ENCODE data around the gene MCF2L.

Gene MCF2L

DNA sequence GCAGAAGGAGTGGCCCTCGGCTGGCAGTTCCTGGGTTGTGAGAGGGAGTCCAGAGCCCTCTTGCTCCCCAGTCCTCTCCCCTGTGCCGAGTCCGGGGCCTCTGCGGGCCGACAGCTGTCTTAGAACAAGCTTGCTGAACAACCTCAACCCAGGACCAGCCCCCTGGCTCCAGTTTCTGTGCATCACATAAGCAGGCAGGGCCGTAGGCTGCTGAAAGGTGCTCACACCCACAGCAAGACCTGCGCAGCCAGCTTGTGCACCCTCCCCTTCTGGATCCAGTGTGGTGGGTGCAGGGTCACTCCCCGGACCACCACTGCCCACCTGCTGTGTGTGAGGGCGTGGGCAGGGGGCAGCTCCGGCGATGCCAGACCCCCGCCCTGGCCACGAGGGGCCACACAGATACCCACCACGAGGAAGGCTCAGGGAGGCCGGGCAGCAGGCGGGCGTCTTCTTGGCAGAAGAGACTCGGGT is 111.4 kb downstream of the MCF2L start:
- in situ Hi-C loops (cut with HindIII; ENCODE audit: low sequenced_read_pairs), result loop anchor here (10.0 kb wide), 1 partner anchor 54 kb away; no protein-coding TSS in a partner anchor

DNA sequence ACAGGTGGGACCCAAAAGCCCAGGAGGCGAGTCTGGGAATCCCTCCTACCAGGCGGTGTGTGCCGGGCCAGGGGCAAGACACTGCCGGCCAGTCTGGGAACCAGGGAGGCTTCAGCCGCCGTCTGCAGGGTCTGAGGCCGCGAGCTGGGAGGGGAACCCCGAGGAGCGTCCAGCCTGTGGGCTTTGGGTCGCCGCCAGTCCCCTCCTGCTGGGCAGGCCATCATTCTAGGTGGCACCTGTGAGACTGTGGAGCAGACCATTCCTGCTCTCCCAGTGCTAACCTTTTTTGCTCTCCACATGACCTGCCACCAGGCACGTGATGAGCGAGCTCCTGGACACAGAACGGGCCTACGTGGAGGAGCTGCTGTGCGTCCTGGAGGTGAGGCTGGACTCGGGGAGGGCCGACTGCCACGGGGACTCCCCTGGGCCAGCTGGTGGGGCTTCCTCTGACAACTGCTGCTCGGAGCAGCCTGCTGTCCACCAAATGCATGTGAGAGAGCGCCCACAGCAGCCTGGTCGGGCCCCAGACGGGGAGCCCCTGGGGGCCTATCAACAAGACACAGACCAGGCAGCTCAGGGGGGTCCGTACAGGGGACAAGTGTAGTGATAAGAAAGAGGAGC is 112.0 kb downstream of the MCF2L start:
- in situ Hi-C loops (cut with HindIII; ENCODE audit: low sequenced_read_pairs), result loop anchor here (10.0 kb wide), 1 partner anchor 54 kb away; no protein-coding TSS in a partner anchor

DNA sequence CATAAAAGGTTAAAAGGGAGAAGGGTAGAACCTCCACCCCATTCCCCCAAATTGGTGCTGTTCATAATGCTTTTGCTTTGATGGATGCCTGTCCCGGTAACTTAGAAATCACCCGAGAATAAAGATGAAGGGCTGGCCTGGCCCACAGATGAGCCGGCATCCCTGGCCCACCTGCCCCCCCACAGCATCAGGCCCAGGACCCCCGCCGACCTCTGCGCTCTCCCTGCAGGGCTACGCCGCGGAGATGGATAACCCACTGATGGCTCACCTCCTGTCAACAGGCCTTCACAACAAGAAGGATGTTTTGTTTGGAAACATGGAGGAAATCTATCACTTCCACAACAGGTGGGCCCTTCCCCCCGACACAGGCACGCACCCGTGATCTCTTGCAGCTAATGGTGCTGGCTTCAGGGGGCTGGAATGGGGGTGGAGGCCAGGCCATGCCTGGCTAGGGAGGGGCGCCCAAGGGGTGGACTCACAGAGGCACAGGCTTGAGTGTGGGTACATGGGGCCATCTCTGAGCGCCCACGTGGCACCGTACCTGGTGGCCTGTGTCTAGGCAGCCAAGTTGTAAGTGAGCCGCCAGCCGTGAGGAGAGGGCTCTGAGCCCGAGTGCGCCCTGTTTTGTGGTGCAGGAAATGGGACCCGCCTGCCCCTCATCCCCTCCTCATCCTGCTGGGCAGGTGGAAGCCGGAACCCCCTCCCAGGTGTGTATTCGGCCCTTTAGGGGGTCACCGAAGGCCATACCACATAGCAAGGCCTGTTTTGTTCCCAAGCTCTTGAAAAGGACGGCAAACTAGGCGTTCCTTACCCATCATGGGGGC is 113.4 kb downstream of the MCF2L start:
- in situ Hi-C loops (cut with HindIII; ENCODE audit: low sequenced_read_pairs), result loop anchor here (10.0 kb wide), 1 partner anchor 52 kb away; no protein-coding TSS in a partner anchor

DNA sequence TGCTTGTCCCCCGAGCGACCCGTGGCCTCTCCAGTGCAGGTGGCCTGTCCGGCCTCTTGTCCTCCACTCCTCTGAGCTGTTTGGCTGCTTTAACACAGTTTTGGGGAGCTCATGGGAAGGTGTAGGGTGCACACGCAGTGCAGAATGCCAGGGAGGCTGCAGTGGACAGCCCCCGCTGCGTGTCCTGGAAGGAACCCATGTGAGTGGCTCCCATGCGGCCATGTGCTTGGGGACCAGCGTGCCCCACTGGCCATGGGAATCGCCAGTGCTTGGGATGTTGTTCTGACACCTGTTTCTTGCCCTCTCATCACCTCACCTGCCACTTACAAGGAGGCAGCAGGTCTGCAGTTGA is 114.0 kb downstream of the MCF2L start:
- in situ Hi-C loops (cut with HindIII; ENCODE audit: low sequenced_read_pairs), result loop anchor here (10.0 kb wide), 1 partner anchor 52 kb away; no protein-coding TSS in a partner anchor

GRCh38 chr13:113083402-113084061 is 114.5 kb downstream of the MCF2L start:
- in situ Hi-C loops (cut with HindIII; ENCODE audit: low sequenced_read_pairs), result loop anchor here (10.0 kb wide), 1 partner anchor 51 kb away; no protein-coding TSS in a partner anchor

DNA sequence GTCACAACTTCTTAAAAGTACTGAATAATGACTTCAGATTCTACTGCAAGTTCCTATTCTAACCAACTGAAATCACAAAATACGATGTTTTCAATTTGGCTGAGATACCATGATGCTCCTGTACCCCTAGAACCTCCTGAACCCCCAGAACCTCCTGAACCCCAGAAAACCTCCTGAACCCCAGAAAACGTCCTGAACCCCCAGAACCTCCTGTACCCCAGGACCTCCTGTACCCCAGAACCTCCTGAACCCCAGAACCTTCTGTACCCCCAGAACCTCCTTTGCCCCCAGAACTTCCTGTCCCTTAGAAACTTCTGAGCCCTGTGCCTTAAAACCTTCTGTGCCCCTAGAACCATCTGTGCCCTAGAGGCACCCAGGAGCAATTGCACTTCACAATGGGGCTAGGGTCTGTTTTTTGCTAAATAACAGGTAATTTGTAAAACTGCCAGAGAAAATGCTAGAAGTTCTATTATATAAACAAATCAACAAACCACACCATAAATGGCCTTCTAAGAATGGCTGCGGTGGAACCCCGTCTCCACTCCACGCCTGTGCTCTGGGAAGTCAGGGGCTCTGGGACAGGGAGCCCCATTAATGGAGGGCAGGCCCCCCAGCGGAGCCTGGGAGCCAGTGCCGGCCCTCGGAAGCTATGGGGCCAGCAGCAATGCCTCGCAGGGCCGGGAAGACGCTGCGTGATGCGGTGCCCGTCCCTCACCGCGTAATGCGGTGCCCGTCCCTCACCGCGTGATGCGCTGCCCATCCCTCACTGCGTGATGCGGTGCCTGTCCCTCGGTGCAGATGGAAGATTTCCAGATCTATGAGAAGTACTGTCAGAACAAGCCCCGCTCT is 115.3 kb downstream of the MCF2L start:
- in situ Hi-C loops (cut with HindIII; ENCODE audit: low sequenced_read_pairs), result loop anchor here (10.0 kb wide), 1 partner anchor 50 kb away; no protein-coding TSS in a partner anchor

DNA sequence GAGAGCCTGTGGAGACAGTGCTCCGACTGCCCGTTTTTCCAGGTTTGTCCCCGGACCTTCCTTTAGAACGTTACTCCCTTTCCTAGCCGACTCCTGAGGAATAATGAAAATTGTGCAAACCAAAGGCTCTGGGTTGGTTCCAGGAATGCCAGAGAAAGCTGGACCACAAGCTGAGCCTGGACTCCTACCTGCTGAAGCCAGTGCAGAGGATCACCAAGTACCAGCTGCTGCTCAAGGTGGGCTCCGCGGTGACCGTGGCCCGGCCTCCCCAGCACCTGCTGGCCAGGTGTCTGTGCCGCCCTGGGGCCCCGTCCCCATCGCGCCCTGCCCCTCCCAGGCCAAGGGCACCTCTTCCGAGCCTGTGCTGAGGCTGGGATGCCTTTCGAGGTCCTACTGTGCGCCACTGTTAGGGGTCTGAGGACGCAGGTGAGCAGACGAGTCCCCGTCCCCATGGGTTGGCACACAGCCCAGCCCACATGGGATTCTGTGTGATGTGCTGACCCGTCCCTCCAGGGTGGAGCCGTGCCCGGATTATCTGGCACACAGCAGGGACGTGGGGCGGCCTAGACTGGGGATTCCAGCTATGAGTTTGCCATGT is 116.0 kb downstream of the MCF2L start:
- in situ Hi-C loops (cut with HindIII; ENCODE audit: low sequenced_read_pairs), result loop anchor here (10.0 kb wide), 1 partner anchor 50 kb away; no protein-coding TSS in a partner anchor

GRCh38 chr13:113086031-113086750 is 117.2 kb downstream of the MCF2L start:
- in situ Hi-C loops (cut with HindIII; ENCODE audit: low sequenced_read_pairs), result loop anchor here (10.0 kb wide), 1 partner anchor 49 kb away; no protein-coding TSS in a partner anchor

- in situ Hi-C loops (cut with HindIII; ENCODE audit: low sequenced_read_pairs), result loop anchor here (10.0 kb wide), 1 partner anchor 48 kb away; no protein-coding TSS in a partner anchor
Observed at GRCh38 chr13:113086991-113087922, 118.2 kb downstream of the MCF2L start.

DNA sequence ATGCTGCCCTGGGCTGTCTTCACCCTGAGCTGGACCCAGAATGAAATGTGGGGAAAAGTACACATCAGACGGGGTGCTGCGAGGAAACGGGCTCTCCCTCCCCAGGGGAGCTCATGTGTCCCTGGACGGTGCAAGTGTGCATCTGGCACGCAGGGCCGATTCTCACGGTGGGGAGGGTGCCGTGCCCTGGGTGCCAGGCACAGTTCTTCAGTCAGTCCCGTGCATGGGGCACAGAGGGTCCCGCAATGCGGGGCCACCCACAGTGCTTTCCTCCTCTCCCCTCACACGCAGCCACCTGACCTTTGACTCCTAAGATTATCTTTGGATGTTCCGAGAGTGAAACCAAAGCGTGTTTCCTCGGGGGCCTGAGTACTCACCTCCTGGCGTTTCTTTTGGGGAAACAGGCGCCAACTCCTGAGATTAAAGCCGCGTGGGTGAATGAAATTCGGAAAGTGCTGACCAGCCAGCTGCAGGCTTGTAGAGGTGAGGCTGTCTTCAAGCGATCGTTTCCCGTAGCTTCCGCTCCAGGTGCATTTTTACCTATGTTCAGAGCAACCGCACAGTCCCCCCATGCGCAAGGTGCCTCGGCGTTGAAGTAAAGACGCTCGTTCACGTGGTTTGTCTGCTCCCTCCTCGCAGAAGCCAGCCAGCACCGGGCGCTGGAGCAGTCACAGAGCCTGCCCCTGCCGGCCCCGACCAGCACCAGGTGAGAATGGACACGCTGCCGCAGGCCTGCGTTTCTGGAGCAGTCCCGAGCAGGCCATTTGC is 119.1 kb downstream of the MCF2L start:
- in situ Hi-C loops (cut with HindIII; ENCODE audit: low sequenced_read_pairs), result loop anchor here (10.0 kb wide), 1 partner anchor 47 kb away; no protein-coding TSS in a partner anchor

DNA sequence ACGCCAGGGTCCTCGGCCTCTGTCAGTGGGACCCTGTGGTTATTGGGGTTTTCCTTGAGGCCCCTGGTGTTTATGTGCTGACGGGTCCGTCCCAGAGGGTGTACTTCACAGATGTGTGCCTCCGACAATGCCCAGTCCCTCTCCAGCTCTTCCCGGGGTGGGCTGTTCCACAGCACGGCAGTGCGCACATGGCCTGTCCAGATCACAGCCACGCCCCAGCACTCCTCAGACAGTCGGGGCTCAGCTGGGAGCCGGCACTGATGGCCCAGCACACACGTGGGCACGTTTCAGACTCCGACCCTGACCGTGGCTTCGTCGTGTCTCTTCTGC is 119.6 kb downstream of the MCF2L start:
- in situ Hi-C loops (cut with HindIII; ENCODE audit: low sequenced_read_pairs), result loop anchor here (10.0 kb wide), 1 partner anchor 46 kb away; no protein-coding TSS in a partner anchor

DNA sequence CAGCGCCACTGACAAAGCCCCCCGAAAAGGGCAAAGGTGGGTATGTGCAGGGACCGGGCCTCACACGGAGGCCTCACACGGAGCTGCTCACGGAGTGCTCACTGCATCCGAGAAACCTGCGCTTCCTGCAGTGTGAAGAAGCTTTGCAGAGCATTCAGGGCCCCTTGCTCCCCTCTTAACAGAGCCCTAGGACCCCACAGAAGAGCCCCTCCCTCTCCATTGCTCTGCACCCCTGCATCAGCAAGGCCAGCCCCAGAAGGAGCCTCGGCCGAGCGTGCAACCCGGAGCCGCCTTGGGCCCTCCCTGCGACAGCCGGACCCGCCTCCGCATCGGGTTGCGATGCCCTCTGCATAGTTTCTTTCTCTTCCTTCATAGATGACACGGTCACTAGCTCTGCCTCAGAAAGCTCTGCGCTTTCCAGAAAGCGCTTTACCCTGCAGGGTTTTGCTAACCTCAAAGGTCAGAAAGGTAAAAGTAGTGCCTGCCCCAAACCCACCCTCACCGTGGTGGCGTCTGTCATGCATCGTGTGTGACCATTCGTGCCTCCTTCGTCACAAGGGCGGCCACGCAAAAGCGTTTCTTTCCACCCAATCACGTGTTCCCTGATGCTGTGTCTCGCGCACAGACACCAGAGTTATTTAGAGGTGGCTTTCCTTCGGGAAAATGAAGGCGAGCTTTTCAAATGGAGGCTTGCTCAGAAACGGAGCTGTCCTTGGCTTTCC is 120.8 kb downstream of the MCF2L start:
- in situ Hi-C loops (cut with HindIII; ENCODE audit: low sequenced_read_pairs), result loop anchor here (10.0 kb wide), 1 partner anchor 45 kb away; no protein-coding TSS in a partner anchor

- in situ Hi-C loops (cut with HindIII; ENCODE audit: low sequenced_read_pairs), result no loop called here
Observed at GRCh38 chr13:113090415-113090770, 121.4 kb downstream of the MCF2L start.

GRCh38 chr13:113090806-113091205 is 121.8 kb downstream of the MCF2L start:
- in situ Hi-C loops (cut with HindIII; ENCODE audit: low sequenced_read_pairs), result no loop called here

DNA sequence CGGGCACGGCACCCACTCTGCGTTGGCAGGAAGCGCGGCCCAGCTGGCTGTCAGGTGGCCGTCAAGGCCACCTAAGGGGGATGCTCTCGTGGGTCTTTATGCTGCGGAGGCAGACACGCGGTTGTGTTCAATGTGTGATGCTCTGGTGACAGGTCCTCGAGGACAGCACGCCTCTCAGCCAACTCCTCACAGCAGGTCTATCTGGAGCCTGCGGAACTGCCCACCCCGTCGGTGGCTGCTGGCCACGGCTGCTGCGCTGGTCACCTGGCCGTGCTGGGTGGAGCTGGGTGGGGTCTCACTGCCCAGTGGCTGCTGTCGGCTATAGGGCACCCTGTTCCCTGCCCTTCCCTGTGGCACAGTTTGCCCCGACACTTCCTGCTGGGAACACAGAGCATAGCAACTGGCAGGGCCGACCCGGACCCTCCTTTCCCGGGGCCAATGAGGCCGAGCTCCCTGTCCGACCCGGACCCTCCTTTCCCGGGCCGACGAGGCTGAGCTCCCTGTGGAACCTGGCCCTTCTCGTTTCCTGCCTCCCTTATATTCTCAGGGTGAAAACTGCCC is 122.3 kb downstream of the MCF2L start:
- in situ Hi-C loops (cut with HindIII; ENCODE audit: low sequenced_read_pairs), result no loop called here
